Body of pancreas (tissue), 4 donors: ENCODE data around the gene MLPH.

Experiments used
- POLR2A ChIP-seq, 3 donors: fragments of 450-650 bp; IDR thresholded peaks; one replicate each; pipeline ENCODE4 v1.6.1; 2016; ENCODE audit warnings: antibody characterized with exemption in 3 of 3, mild to moderate bottlenecking in 2 of 3
- TF ChIP-seq, protein P1 (sequence below), 7 experiments: fragments of 450-650 bp in 4 of 7; fragments of 200-600 bp in 3 of 7; sonication (generic) in 3 of 7; IDR thresholded peaks; one replicate each; pipeline ENCODE4 v1.5.1; 2016 to 2019; ENCODE audit warnings: antibody characterized with exemption in 7 of 7

DNA sequence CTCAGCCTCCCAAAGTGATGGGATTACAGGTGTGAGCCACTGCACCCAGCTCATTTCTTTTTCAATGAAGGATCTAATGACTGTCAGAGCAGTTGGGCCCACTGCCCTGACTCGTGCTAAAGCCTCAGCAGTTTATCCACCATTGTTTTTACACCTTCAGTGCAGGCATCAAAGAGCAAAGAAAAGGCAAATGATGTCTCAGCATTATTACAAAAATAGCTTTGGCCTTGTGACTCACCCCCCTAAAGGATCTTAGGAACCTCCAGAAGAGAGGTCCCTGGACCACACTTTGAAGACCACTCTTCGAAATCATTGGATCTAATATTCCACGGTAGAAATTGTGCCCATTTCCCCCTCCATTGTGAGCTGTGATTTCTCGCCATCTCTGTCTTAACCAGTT lies 21.3 kb downstream of the MLPH start:
- TF ChIP-seq, protein P1, sequence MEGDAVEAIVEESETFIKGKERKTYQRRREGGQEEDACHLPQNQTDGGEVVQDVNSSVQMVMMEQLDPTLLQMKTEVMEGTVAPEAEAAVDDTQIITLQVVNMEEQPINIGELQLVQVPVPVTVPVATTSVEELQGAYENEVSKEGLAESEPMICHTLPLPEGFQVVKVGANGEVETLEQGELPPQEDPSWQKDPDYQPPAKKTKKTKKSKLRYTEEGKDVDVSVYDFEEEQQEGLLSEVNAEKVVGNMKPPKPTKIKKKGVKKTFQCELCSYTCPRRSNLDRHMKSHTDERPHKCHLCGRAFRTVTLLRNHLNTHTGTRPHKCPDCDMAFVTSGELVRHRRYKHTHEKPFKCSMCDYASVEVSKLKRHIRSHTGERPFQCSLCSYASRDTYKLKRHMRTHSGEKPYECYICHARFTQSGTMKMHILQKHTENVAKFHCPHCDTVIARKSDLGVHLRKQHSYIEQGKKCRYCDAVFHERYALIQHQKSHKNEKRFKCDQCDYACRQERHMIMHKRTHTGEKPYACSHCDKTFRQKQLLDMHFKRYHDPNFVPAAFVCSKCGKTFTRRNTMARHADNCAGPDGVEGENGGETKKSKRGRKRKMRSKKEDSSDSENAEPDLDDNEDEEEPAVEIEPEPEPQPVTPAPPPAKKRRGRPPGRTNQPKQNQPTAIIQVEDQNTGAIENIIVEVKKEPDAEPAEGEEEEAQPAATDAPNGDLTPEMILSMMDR (IDR thresholded peaks at IDR 0.05): no peak
- TF ChIP-seq POLR2A (IDR thresholded peaks at IDR 0.05): no peak
